Measurements from ENCODE around the gene OPA3. TPM values are rescaled to one million over a fixed set of nuclear protein-coding genes. Genes with fewer than 3 reads are reported as not detected.
A peak's percentile ranks its signal among the peaks of the same experiment; 100 is the strongest.
"Not testable (repeated sequence)": the region's sequence is repeated elsewhere in the genome, so short reads cannot be mapped to it uniquely, and the experiment has no call there.

OPA3 gene
- total and polyA plus RNA-seq, 12 donors: 4.3 to 34.1 (median 16.7) TPM

- Histone ChIP-seq H3K9me3 (replicated peaks in 1 of 3) (no peaks in the 10 kb centered on the region), H3K36me3 (replicated peaks in 1 of 2) (peaks cover 0 to 70% of the 10 kb centered on the region in 2 donors), H3K27me3 (no peaks in the 10 kb centered on the region), H3K27ac (peak overlapping the region in 3 of 5 donors; percentile 14 to 80 (median 79)), H3K4me3 (no peak overlapping the region), H3K4me1 (replicated peaks in 1 of 2) (peaks cover 0 to 9% of the 10 kb centered on the region in 2 donors)
- intact Hi-C loops (cut with DNase I): no loop called here
- TF ChIP-seq CTCF (IDR thresholded peaks at IDR 0.05) (no peak), POLR2A (IDR thresholded peaks at IDR 0.05) (no peak)
- 76 to 90% (median 88%) methylated on average over 8 to 10 of the region's 10 CpGs for WGBS, 4 donors
- DNase-seq: no peak
These were observed 32.1 kb upstream of the OPA3 start for GRCh38 chr19:45616704-45617017.

DNA sequence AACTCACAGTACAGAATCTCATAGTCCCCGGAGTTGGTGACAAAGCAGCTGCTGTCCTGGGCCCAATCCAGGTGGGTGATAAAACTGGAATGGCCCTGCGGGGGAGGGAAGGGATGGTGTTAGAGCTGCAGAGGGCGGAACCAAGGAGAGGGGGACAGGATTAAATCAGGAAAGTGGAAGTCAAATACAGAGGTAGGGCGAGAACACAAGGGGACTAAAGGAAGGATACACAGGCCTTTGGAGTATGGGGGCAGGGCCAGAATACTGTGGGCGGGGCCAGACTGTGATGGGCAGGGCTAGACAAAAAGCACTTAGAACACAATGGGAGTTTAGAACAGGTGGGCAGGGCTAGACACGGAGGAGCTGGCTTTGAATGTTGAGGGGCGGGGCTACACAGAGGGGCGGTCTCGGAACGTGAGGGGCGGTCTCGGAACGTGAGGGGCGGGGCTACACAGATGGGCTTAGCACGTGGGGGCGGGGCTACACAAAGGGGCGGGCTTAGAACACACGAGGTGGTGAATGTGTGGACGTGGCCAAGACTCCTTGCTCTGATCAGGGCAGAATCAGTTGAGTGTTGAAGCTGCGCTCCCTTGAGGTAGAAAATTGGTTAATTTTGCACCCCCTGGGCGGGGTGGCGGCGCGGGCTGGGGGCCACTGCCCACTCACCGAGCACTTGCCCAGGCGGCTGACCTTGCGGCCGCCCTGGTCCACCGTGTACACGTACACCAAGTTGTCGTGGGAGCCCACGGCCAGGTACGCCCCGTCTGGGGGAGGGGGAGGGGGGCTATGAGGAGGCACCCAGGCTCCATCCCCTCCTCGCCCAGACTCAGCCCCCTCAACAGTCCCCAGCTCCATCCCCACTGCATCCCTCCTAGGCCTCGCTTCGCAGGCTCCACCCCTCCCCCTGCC, 31.4 kb upstream of the OPA3 start:
- H3K27ac ChIP-seq: peak overlapping the region in 3 of 5 donors; percentile 19 to 80 (median 79)
- no peaks in the 10 kb centered on the region for H3K9me3 ChIP-seq (replicated peaks in 1 of 3)
- no peak for TF ChIP-seq CTCF (IDR thresholded peaks at IDR 0.05)
- no peak for TF ChIP-seq POLR2A (IDR thresholded peaks at IDR 0.05)
- intact Hi-C loops (cut with DNase I): no loop called here
- 34 to 49% (median 39%) methylated on average over 10 to 37 of the region's 37 CpGs for WGBS, 4 donors
- peaks cover 0 to 9% of the 10 kb centered on the region in 2 donors for H3K4me1 ChIP-seq (replicated peaks in 1 of 2)
- H3K27me3 ChIP-seq: no peaks in the 10 kb centered on the region
- no peak overlapping the region for H3K4me3 ChIP-seq
- peak; percentile 91 to 97 (median 95) for DNase-seq
- H3K36me3 ChIP-seq (replicated peaks in 1 of 2): peaks cover 0 to 68% of the 10 kb centered on the region in 2 donors

GRCh38 chr19:45615056-45615455, 30.5 kb upstream of the OPA3 start:
- H3K4me3 ChIP-seq; H3K9me3 ChIP-seq (replicated peaks in 1 of 3); DNase-seq; H3K27me3 ChIP-seq; intact Hi-C loops (cut with DNase I); H3K4me1 ChIP-seq (replicated peaks in 1 of 2): not testable (repeated sequence)
- Histone ChIP-seq H3K36me3 (replicated peaks in 1 of 2) (peaks cover 0 to 69% of the 10 kb centered on the region in 2 donors), H3K27ac (peak overlapping the region in 2 of 5 donors; percentile 72 to 79)
- 89 to 93% (median 91%) methylated on average over 6 to 9 of the region's 9 CpGs for WGBS, 4 donors

- H3K9me3 ChIP-seq (replicated peaks in 1 of 3): no peaks in the 10 kb centered on the region
- H3K4me1 ChIP-seq (replicated peaks in 1 of 2): peaks cover 0 to 9% of the 10 kb centered on the region in 2 donors
- DNase-seq: peak in 5 of 7 donors; percentile 51 to 65 (median 58)
- H3K27me3 ChIP-seq: no peaks in the 10 kb centered on the region
- no peak overlapping the region for H3K4me3 ChIP-seq
- H3K36me3 ChIP-seq (replicated peaks in 1 of 2): peaks cover 0 to 66% of the 10 kb centered on the region in 2 donors
- H3K27ac ChIP-seq: peak overlapping the region in 3 of 5 donors; percentile 60 to 79 (median 72)
- intact Hi-C loops (cut with DNase I): no loop called here
- TF ChIP-seq POLR2A (IDR thresholded peaks at IDR 0.05): no peak
- no peak for TF ChIP-seq CTCF (IDR thresholded peaks at IDR 0.05)
- 43 to 69% (median 53%) methylated on average over 7 to 10 of the region's 10 CpGs for WGBS, 4 donors
These were observed 29.5 kb upstream of the OPA3 start for GRCh38 chr19:45613926-45614725.

All from adrenal gland (tissue), 12 donors.